Endodermal cell (in vitro differentiated cells): ENCODE measurements around the gene SNAP47. TPM values are rescaled to one million over a fixed set of nuclear protein-coding genes. Genes with fewer than 3 reads are reported as not detected.

Source experiments
- DNase-seq: peaks from one replicate; pipeline ENCODE4 v3.0.0-alpha.2; 2017
- H3K27ac ChIP-seq: 2 replicates; pipeline ENCODE4 v1.5.1; 2013; ENCODE audit warnings: mild to moderate bottlenecking, low read depth, low read length, moderate library complexity
- H3K27me3 ChIP-seq: 2 replicates; pipeline ENCODE4 v1.6.1; 2013; ENCODE audit warnings: mild to moderate bottlenecking, low read length, moderate library complexity; ENCODE audit not compliant: insufficient read depth, control insufficient read depth, poor library complexity, severe bottlenecking
- H3K36me3 ChIP-seq: 2 replicates; pipeline ENCODE4 v1.7.0; 2013; ENCODE audit warnings: mild to moderate bottlenecking, low read length, moderate library complexity; ENCODE audit not compliant: control insufficient read depth, insufficient read depth
- H3K4me1 ChIP-seq: one replicate; pipeline ENCODE4 v1.7.0; 2013; ENCODE audit warnings: low read length; ENCODE audit not compliant: control insufficient read depth, insufficient read depth
- H3K4me3 ChIP-seq: 2 replicates; pipeline ENCODE4 v1.5.1; 2013; ENCODE audit warnings: mild to moderate bottlenecking, low read length, moderate library complexity
- H3K9ac ChIP-seq: 2 replicates; pipeline ENCODE4 v1.6.1; 2013; ENCODE audit warnings: mild to moderate bottlenecking, low read length, moderate library complexity; ENCODE audit not compliant: poor library complexity, severe bottlenecking; ENCODE audit errors: extremely low read depth
- H3K9me3 ChIP-seq: 2 replicates; pipeline ENCODE4 v1.6.1; 2013; ENCODE audit warnings: mild to moderate bottlenecking, low read length, moderate library complexity; ENCODE audit not compliant: control insufficient read depth
- H3K27ac Mint-ChIP-seq: 2 replicates; pipeline ENCODE4 v1.8.0; 2020; ENCODE audit warnings: mixed read lengths
- H3K27me3 Mint-ChIP-seq: 2 replicates; pipeline ENCODE4 v1.8.0; 2021; ENCODE audit warnings: mild to moderate bottlenecking, mixed read lengths; ENCODE audit not compliant: insufficient read depth
- H3K36me3 Mint-ChIP-seq: 2 replicates; pipeline ENCODE4 v1.8.0; 2020; ENCODE audit warnings: low read depth, mixed read lengths
- H3K4me1 Mint-ChIP-seq: 2 replicates; pipeline ENCODE4 v1.8.0; 2020; ENCODE audit warnings: mixed read lengths
- H3K4me3 Mint-ChIP-seq: 2 replicates; pipeline ENCODE4 v1.8.0; 2020; ENCODE audit warnings: mild to moderate bottlenecking, moderate library complexity, mixed read lengths
- H3K9me3 Mint-ChIP-seq: 2 replicates; pipeline ENCODE4 v1.8.0; 2020; ENCODE audit warnings: mild to moderate bottlenecking, mixed read lengths
- CTCF ChIP-seq: fragments of 200-600 bp; sonication (generic); conservative IDR thresholded peaks from 2 replicates; pipeline ENCODE4 v1.5.0; 2021; ENCODE audit warnings: antibody characterized with exemption, mild to moderate bottlenecking
- WGBS, 2 experiments: methylation state at CpG; one replicate each; pipeline versions ENCODE4 v1.1.5 to v1.1.7; 2013; ENCODE audit warnings: missing lambda C conversion rate in 2 of 2, mixed read lengths in 1 of 2; ENCODE audit not compliant: insufficient coverage in 1 of 2, insufficient read length in 1 of 2; 5-methylcytosine and 5-hydroxymethylcytosine counted together
- total RNA-seq, 2 donors: library from RNA; stranded (reverse); fragmentation: NEBNext Ultra II Directional in 1 of 2; extraction: Animal tissue kit (Norgen Biotek cat#: 25700) in 1 of 2; gene quantifications; 2 replicates in 1 of 2; 3 replicates in 1 of 2; pipeline ENCODE4 v1.2.1, GENCODE V29; 2021

Gene SNAP47
- total RNA-seq, 2 donors from 2014 or later, result 42.5 to 46.6 TPM

GRCh38 chr1:227764019-227764391 is 28.8 kb downstream of the SNAP47 start:
- H3K4me3 ChIP-seq, result no peak overlapping the region
- 91 to 94% methylated on average over 7 of the region's 7 CpGs for WGBS, 2 experiments
- no peak overlapping the region for H3K27ac Mint-ChIP-seq
- H3K36me3 Mint-ChIP-seq, result peaks cover 47% of the 10 kb centered on the region
- H3K9me3 ChIP-seq, result no peaks in the 10 kb centered on the region
- no peak for TF ChIP-seq CTCF
- H3K9me3 Mint-ChIP-seq, result no peaks in the 10 kb centered on the region
- no peak overlapping the region for H3K9ac ChIP-seq
- H3K27ac ChIP-seq, result no peak overlapping the region
- H3K4me1 ChIP-seq, result no peaks in the 10 kb centered on the region
- no peaks in the 10 kb centered on the region for H3K27me3 Mint-ChIP-seq
- peaks cover 62% of the 10 kb centered on the region for H3K36me3 ChIP-seq
- no peak overlapping the region for H3K4me3 Mint-ChIP-seq
- H3K4me1 Mint-ChIP-seq, result no peaks in the 10 kb centered on the region
- no peaks in the 10 kb centered on the region for H3K27me3 ChIP-seq
- DNase-seq, result no peak

DNA sequence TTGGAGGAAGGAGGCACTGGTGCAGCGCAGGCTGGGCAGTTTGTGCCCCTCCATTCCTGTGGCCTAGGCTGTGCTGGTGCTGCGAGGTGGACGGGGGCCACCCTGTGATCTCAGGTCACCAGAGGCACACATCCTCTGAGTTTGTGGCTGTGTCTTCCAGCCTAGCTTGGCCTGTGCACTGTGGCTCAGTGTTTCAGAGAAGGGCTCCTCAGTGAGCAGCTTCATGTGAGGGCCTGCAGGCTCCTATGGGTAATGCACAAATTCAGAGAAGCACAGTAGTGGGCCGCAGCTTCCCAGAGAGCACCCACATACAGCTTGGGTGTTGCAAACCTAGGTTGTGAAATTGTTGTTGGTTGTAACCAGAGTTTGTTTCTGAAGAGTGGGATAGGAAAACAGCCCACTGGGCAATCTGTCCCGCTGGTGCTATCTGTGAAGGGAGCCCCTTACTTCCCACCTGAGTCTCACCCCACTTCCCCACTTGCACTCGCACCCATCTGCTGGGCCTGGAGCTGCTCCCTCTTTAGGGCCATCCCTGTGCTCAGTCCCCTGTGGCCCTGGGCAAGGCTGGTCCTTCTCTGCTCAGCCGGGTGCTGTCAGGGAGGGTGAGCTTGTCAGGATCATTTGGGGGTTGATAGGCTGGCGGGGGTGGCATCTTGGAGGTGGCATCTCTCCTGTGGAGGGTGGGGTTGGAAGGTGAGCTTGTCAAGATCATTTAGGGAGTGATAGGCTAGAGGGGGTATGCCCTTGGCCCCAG is 30.2 kb downstream of the SNAP47 start:
- no peak for DNase-seq
- Mint-ChIP-seq H3K9me3 (no peaks in the 10 kb centered on the region), H3K27me3 (no peaks in the 10 kb centered on the region), H3K36me3 (peaks cover 36% of the 10 kb centered on the region), H3K4me1 (no peaks in the 10 kb centered on the region), H3K4me3 (no peak overlapping the region), H3K27ac (no peak overlapping the region)
- no peak overlapping the region for H3K4me3 ChIP-seq
- peaks cover 49% of the 10 kb centered on the region for H3K36me3 ChIP-seq
- no peak for TF ChIP-seq CTCF
- H3K27me3 ChIP-seq, result no peaks in the 10 kb centered on the region
- H3K9me3 ChIP-seq, result no peaks in the 10 kb centered on the region
- H3K27ac ChIP-seq, result no peak overlapping the region
- no peak overlapping the region for H3K9ac ChIP-seq
- 93 to 100% methylated on average over 4 to 8 of the region's 8 CpGs for WGBS, 2 experiments
- H3K4me1 ChIP-seq, result no peaks in the 10 kb centered on the region

GRCh38 chr1:227766015-227766634 is 30.9 kb downstream of the SNAP47 start:
- WGBS, 2 experiments, result 89 to 90% methylated on average over 12 to 17 of the region's 17 CpGs
- Mint-ChIP-seq H3K27ac (no peak overlapping the region), H3K4me3 (no peak overlapping the region), H3K36me3 (peaks cover 38% of the 10 kb centered on the region), H3K9me3 (no peaks in the 10 kb centered on the region), H3K27me3 (no peaks in the 10 kb centered on the region), H3K4me1 (no peaks in the 10 kb centered on the region)
- Histone ChIP-seq H3K27me3 (no peaks in the 10 kb centered on the region), H3K9ac (no peak overlapping the region), H3K4me3 (no peak overlapping the region), H3K4me1 (no peaks in the 10 kb centered on the region), H3K9me3 (no peaks in the 10 kb centered on the region), H3K36me3 (peaks cover 48% of the 10 kb centered on the region), H3K27ac (no peak overlapping the region)
- TF ChIP-seq CTCF, result no peak
- no peak for DNase-seq
